NT2/D1 (cell line): ENCODE measurements around the gene SEMA6B.

ENCODE experiments used
- SUZ12 ChIP-seq: IDR thresholded peaks from 2 replicates; pipeline ENCODE4 v1.6.1; 2011; ENCODE audit not compliant: insufficient read length, insufficient read depth; ENCODE audit errors: extremely low read depth
- YY1 ChIP-seq: IDR thresholded peaks from 2 replicates; pipeline ENCODE4 v1.6.1; 2011; ENCODE audit not compliant: insufficient read length, insufficient read depth
- ZNF274 ChIP-seq: IDR thresholded peaks from 2 replicates; pipeline ENCODE4 v1.6.1; 2011; ENCODE audit warnings: mild to moderate bottlenecking, low read depth, low read length

DNA sequence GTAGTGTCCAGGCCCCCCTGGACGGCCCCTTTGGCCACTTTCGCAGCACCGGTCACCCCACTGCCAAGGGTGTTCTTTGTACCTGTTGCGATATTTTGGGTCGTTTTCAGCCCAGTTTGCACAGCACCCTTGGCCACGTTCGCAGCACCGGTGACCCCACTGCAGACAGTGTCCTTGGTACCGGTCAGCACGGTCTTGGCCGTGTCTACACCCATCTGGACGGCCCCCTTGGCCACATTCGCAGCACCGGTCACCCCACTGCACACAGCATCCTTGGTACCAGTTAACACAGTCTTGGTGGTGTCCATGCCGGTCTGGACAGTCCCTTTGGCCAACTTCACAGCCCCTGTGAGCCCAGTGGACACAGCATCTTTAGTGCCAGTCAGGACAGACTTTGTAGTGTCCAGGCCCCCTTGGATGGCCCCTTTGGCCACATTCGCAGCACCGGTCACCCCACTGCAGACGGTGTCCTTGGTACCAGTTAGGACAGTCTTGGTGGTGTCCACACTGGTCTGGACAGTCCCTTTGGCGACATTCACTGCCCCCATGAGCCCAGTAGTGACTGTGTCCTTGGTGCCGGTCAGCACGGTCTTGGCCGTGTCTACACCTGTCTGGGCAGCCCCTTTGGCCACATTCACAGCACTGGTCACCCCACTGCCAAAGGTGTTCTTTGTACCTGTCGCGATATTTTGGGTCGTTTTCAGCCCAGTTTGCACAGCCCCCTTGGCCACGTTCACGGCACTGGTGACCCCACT lies 48.0 kb downstream of the SEMA6B start:
- TF ChIP-seq YY1 (no peak), ZNF274 (no peak), SUZ12 (no peak)
